ENCODE data around the gene PLA2G4F. TPM values are rescaled to one million over a fixed set of nuclear protein-coding genes. Genes with fewer than 3 reads are reported as not detected.

PLA2G4F gene
- total RNA-seq, 4 donors from 2014 or later, result 0.16 to 0.67 TPM; not detected in 2

DNA sequence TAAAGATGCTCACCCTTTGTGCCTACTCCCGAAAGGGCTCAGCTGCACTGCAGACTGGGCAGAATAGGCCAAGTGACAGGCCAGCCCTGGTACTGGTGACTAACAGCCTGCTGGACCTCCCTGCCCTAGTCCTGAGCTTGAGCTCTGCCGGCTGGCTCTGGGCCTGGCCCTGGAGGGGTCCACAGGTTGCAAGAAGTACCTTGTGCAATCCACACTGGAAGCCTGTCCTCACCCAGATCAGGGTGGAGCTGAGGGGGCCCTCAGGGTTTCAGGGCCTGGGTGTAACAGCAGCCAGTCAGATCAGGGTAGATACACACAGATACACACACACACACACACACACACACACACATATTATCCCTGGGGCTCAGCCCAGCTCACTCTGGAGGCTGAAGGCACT lies 34.8 kb downstream of the PLA2G4F start:
- no peaks in the 10 kb centered on the region for H3K4me1 ChIP-seq
- H3K27ac ChIP-seq, result no peak overlapping the region
- no peaks in the 10 kb centered on the region for H3K9me3 ChIP-seq
- WGBS, 2 donors (ENCODE audit: low coverage in 1 of 2), result 20% methylated on average over 1 of the region's 2 CpGs; no CpG with 5 or more reads in 1 of the 2 donors
- no peaks in the 10 kb centered on the region for H3K36me3 ChIP-seq
- ATAC-seq, result no peak
- H3K4me3 ChIP-seq, result no peak overlapping the region
- H3K27me3 ChIP-seq, result peaks cover 11% of the 10 kb centered on the region
- TF ChIP-seq POLR2AphosphoS5 (IDR thresholded peaks at IDR 0.05) (no peak), POLR2A (IDR thresholded peaks at IDR 0.05) (no peak), EP300 (IDR thresholded peaks at IDR 0.05) (no peak)
- TF ChIP-seq, protein P1, sequence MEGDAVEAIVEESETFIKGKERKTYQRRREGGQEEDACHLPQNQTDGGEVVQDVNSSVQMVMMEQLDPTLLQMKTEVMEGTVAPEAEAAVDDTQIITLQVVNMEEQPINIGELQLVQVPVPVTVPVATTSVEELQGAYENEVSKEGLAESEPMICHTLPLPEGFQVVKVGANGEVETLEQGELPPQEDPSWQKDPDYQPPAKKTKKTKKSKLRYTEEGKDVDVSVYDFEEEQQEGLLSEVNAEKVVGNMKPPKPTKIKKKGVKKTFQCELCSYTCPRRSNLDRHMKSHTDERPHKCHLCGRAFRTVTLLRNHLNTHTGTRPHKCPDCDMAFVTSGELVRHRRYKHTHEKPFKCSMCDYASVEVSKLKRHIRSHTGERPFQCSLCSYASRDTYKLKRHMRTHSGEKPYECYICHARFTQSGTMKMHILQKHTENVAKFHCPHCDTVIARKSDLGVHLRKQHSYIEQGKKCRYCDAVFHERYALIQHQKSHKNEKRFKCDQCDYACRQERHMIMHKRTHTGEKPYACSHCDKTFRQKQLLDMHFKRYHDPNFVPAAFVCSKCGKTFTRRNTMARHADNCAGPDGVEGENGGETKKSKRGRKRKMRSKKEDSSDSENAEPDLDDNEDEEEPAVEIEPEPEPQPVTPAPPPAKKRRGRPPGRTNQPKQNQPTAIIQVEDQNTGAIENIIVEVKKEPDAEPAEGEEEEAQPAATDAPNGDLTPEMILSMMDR (IDR thresholded peaks at IDR 0.05), result no peak

DNA sequence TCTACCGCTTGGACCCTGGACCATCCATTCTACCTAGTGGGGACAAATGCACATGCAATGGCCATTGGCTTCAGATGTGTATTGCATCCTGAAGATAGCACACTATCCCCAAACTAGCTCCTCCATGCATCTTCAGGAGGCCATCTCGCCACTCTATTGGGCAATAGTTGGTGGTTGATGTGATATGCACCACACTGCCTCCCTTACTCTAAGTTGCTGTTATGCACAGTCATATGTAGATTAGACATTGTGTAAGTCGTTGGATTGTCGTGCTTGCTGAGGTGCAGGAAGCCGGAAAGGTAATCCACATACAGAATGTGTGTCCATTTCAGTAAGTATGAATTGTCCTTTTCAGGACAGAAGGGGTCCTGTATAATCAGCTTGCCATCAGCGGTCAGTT lies 35.4 kb downstream of the PLA2G4F start:
- Histone ChIP-seq H3K27ac (no peak overlapping the region), H3K9me3 (peaks cover 0 to 3% (median 0%) of the 10 kb centered on the region in 3 donors), H3K27me3 (peaks cover 5% of the 10 kb centered on the region), H3K4me1 (no peaks in the 10 kb centered on the region), H3K36me3 (no peaks in the 10 kb centered on the region), H3K4me3 (no peak overlapping the region)
- no peak for ATAC-seq
- 75% methylated on average over 4 of the region's 6 CpGs; no CpG with 5 or more reads in 1 of the 2 donors for WGBS, 2 donors (ENCODE audit: low coverage in 1 of 2)
- TF ChIP-seq POLR2A (IDR thresholded peaks at IDR 0.05) (no peak), POLR2AphosphoS5 (IDR thresholded peaks at IDR 0.05) (no peak), EP300 (IDR thresholded peaks at IDR 0.05) (no peak)
- TF ChIP-seq, protein P1 (IDR thresholded peaks at IDR 0.05), result no peak

- H3K4me1 ChIP-seq, result no peaks in the 10 kb centered on the region
- H3K27me3 ChIP-seq, result peaks cover 5% of the 10 kb centered on the region
- H3K27ac ChIP-seq, result no peak overlapping the region
- H3K36me3 ChIP-seq, result no peaks in the 10 kb centered on the region
- TF ChIP-seq POLR2AphosphoS5 (IDR thresholded peaks at IDR 0.05), result no peak
- no peak for TF ChIP-seq POLR2A (IDR thresholded peaks at IDR 0.05)
- TF ChIP-seq, protein P1 (IDR thresholded peaks at IDR 0.05), result no peak
- no peak for TF ChIP-seq EP300 (IDR thresholded peaks at IDR 0.05)
- H3K4me3 ChIP-seq, result no peak overlapping the region
- H3K9me3 ChIP-seq, result peaks cover 0 to 3% (median 0%) of the 10 kb centered on the region in 3 donors
- ATAC-seq, result no peak
- 71 to 92% methylated on average over 1 of the region's 1 CpG for WGBS, 2 donors (ENCODE audit: low coverage in 1 of 2)
Measured at GRCh38 chr15:42120285-42120684, 36.2 kb downstream of the PLA2G4F start.

DNA sequence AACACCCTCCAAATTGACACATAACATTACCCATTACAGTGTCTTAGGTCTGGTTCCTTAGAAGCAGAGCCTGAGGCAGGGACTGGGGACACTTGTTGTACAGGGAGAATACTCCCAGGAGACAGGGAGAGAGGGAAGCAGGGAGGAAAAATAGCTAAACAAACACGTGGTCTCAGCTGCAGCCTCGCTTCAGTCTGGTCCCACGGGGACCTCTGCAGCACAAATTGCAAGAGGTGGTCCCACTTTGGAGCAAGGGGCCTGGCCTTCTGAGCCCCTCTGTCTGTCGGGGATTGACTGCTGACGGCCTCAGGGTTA lies 37.0 kb downstream of the PLA2G4F start:
- H3K36me3 ChIP-seq, result no peaks in the 10 kb centered on the region
- H3K9me3 ChIP-seq, result peaks cover 0 to 3% (median 0%) of the 10 kb centered on the region in 3 donors
- TF ChIP-seq, protein P1 (IDR thresholded peaks at IDR 0.05), result no peak
- no peak overlapping the region for H3K4me3 ChIP-seq
- H3K27me3 ChIP-seq, result peaks cover 5% of the 10 kb centered on the region
- no peak for ATAC-seq
- no peak overlapping the region for H3K27ac ChIP-seq
- no peaks in the 10 kb centered on the region for H3K4me1 ChIP-seq
- 46% methylated on average over 5 of the region's 5 CpGs; no CpG with 5 or more reads in 1 of the 2 donors for WGBS, 2 donors (ENCODE audit: low coverage in 1 of 2)

GRCh38 chr15:42118650-42119445 lies 37.6 kb downstream of the PLA2G4F start:
- no peak for ATAC-seq

More at GRCh38 chr15:42118650-42119445, 37.6 kb downstream of the PLA2G4F start:
- no peak overlapping the region for H3K27ac ChIP-seq
- H3K36me3 ChIP-seq, result no peaks in the 10 kb centered on the region
- TF ChIP-seq, protein P1 (IDR thresholded peaks at IDR 0.05), result no peak
- no peaks in the 10 kb centered on the region for H3K4me1 ChIP-seq
- 30 to 42% methylated on average over 5 to 10 of the region's 10 CpGs for WGBS, 2 donors (ENCODE audit: low coverage in 1 of 2)
- peaks cover 5% of the 10 kb centered on the region for H3K27me3 ChIP-seq
- H3K4me3 ChIP-seq, result no peak overlapping the region
- H3K9me3 ChIP-seq, result peaks cover 0 to 3% (median 0%) of the 10 kb centered on the region in 3 donors

Measured in gastroesophageal sphincter (tissue), 4 donors.